HepG2 (cell line): ENCODE measurements around the gene FAAP20. TPM values are rescaled to one million over a fixed set of nuclear protein-coding genes. Genes with fewer than 3 reads are reported as not detected.

ENCODE experiments used
- BRCA1 ChIP-seq: sonication (generic); formaldehyde crosslinking; IDR thresholded peaks from 2 replicates; pipeline ENCODE4 v1.4.0; 2020; ENCODE audit warnings: missing genetic modification reagents
- CAMTA2 ChIP-seq: sonication (generic); formaldehyde crosslinking; IDR thresholded peaks from 2 replicates; pipeline ENCODE4 v1.4.0; 2020; ENCODE audit warnings: mild to moderate bottlenecking, missing genetic modification reagents, borderline replicate concordance
- EZH2 ChIP-seq: conservative IDR thresholded peaks from 2 replicates; pipeline ENCODE4 v1.6.1; 2012; ENCODE audit warnings: mild to moderate bottlenecking, low read depth, low read length, moderate library complexity
- GPN1 ChIP-seq: sonication (generic); formaldehyde crosslinking; IDR thresholded peaks from 2 replicates; pipeline ENCODE4 v1.5.1; 2020; ENCODE audit warnings: missing genetic modification reagents, borderline replicate concordance
- HIC2 ChIP-seq: sonication (generic); formaldehyde crosslinking; IDR thresholded peaks from 2 replicates; pipeline ENCODE4 v1.9.0; 2022; ENCODE audit warnings: low read depth, missing genetic modification reagents
- IKZF4 ChIP-seq: sonication (generic); formaldehyde crosslinking; IDR thresholded peaks from 2 replicates; pipeline ENCODE4 v1.5.1; 2020; ENCODE audit warnings: borderline replicate concordance, mild to moderate bottlenecking, low read depth, missing genetic modification reagents; ENCODE audit errors: not compliant biosample characterization
- IKZF5 ChIP-seq: IDR thresholded peaks from 2 replicates; pipeline ENCODE4 v1.6.1; 2018; ENCODE audit warnings: missing genetic modification reagents, mild to moderate bottlenecking, missing compliant biosample characterization
- MAFK ChIP-seq, 2 experiments: IDR thresholded peaks in 1 of 2; conservative IDR thresholded peaks in 1 of 2; 2 replicates each; pipeline ENCODE4 v1.6.1; 2011; ENCODE audit warnings: improper control_type of control experiment in 2 of 2, low read length in 2 of 2
- MAX ChIP-seq: IDR thresholded peaks from 2 replicates; pipeline ENCODE4 v1.6.1; 2012; ENCODE audit warnings: inconsistent platforms
- NFYB ChIP-seq: sonication (generic); formaldehyde crosslinking; IDR thresholded peaks from 2 replicates; pipeline ENCODE4 v1.4.0; 2020; ENCODE audit warnings: missing genetic modification reagents
- POLR2G ChIP-seq: fragments of 200-400 bp; formaldehyde crosslinking; IDR thresholded peaks from 2 replicates; pipeline ENCODE4 v1.6.1; 2018; ENCODE audit warnings: mild to moderate bottlenecking, low read depth, low read length, moderate library complexity
- RFX5 ChIP-seq: IDR thresholded peaks from 2 replicates; pipeline ENCODE4 v1.6.1; 2011; ENCODE audit warnings: low read depth, low read length, improper control_type of control experiment
- RORA ChIP-seq: sonication (generic); formaldehyde crosslinking; IDR thresholded peaks from 2 replicates; pipeline ENCODE4 v1.5.0; 2020; ENCODE audit warnings: mild to moderate bottlenecking, missing genetic modification reagents, moderate library complexity
- RXRB ChIP-seq: IDR thresholded peaks from 2 replicates; pipeline ENCODE4 v1.6.1; 2016; ENCODE audit warnings: borderline replicate concordance, missing genetic modification reagents, missing compliant biosample characterization
- SP4 ChIP-seq: sonication (generic); formaldehyde crosslinking; IDR thresholded peaks from 2 replicates; pipeline ENCODE4 v1.8.1; 2023; ENCODE audit warnings: mild to moderate bottlenecking, missing genetic modification reagents
- SP5 ChIP-seq: IDR thresholded peaks from 2 replicates; pipeline ENCODE4 v1.6.1; 2016; ENCODE audit warnings: low read depth, borderline replicate concordance
- XRCC5 ChIP-seq: fragments of 200-400 bp; formaldehyde crosslinking; optimal IDR thresholded peaks from 2 replicates; pipeline ENCODE3; 2017; ENCODE audit warnings: mild to moderate bottlenecking, low read length
- ZBTB1 ChIP-seq: sonication (generic); formaldehyde crosslinking; IDR thresholded peaks from 2 replicates; pipeline ENCODE4 v1.4.0; 2020; ENCODE audit warnings: missing genetic modification reagents, borderline replicate concordance
- ZBTB38 ChIP-seq: sonication (generic); formaldehyde crosslinking; IDR thresholded peaks from 2 replicates; pipeline ENCODE4 v1.5.1; 2020; ENCODE audit warnings: mild to moderate bottlenecking, missing genetic modification reagents
- ZNF20 ChIP-seq: sonication (generic); formaldehyde crosslinking; IDR thresholded peaks from 2 replicates; pipeline ENCODE4 v1.4.0; 2020; ENCODE audit warnings: mild to moderate bottlenecking, moderate library complexity, missing genetic modification reagents
- ZNF24 ChIP-seq: fragments of 450-650 bp; IDR thresholded peaks from 2 replicates; pipeline ENCODE4 v1.6.1; 2017; ENCODE audit warnings: antibody characterized with exemption, mild to moderate bottlenecking
- ZNF3 ChIP-seq: IDR thresholded peaks from 2 replicates; pipeline ENCODE4 v1.7.0; 2017; ENCODE audit warnings: inconsistent platforms
- ZNF589 ChIP-seq: sonication (generic); formaldehyde crosslinking; conservative IDR thresholded peaks from 2 replicates; pipeline ENCODE4 v1.8.0; 2022; ENCODE audit warnings: mild to moderate bottlenecking, moderate library complexity, missing genetic modification reagents
- ZNF607 ChIP-seq: sonication (generic); formaldehyde crosslinking; IDR thresholded peaks from 2 replicates; pipeline ENCODE4 v1.5.1; 2020; ENCODE audit warnings: missing genetic modification reagents, mild to moderate bottlenecking, borderline replicate concordance
- ZNF616 ChIP-seq: sonication (generic); formaldehyde crosslinking; IDR thresholded peaks from 2 replicates; pipeline ENCODE4 v1.5.0; 2020; ENCODE audit warnings: low read depth, mild to moderate bottlenecking, missing genetic modification reagents
- ZNF775 ChIP-seq: sonication (generic); formaldehyde crosslinking; IDR thresholded peaks from 2 replicates; pipeline ENCODE4 v1.4.0; 2020; ENCODE audit warnings: missing genetic modification reagents, mild to moderate bottlenecking, moderate library complexity, borderline replicate concordance
- polyA plus RNA-seq, 8 experiments: library from polyadenylated mRNA; depleted of rRNA in 3 of 8; stranded (reverse) in 7 of 8; unstranded in 1 of 8; fragments of >200 nt; fragmentation: Illumina TruSeq in 4 of 8; extraction: Trizol in 4 of 8; gene quantifications; 2 replicates each; pipeline versions ENCODE4 v1.2.1 to v1.2.3, GENCODE V29; 2011 to 2016; ENCODE audit warnings: low read depth in 4 of 8, missing spikeins in 1 of 8, mixed read lengths in 1 of 8; ENCODE audit not compliant: insufficient read depth in 1 of 8
- total RNA-seq, 5 experiments: library from RNA; depleted of rRNA; stranded (reverse); fragments of >200 nt; fragmentation: Illumina TruSeq; extraction: Trizol; gene quantifications; 2 replicates each; pipeline ENCODE4 v1.2.3, GENCODE V29; 2016; ENCODE audit warnings: low read depth in 1 of 5
- TF ChIP-seq, protein P1 (sequence below): sonication (generic); formaldehyde crosslinking; IDR thresholded peaks from 2 replicates; pipeline ENCODE4 v1.8.0; 2022; ENCODE audit warnings: mild to moderate bottlenecking, missing genetic modification reagents; ENCODE audit not compliant: insufficient replicate concordance

The FAAP20 gene
- total and polyA plus RNA-seq, 2 of the 13 experiments (the other 11 are each of a cell fraction or from before 2014, with no cell fraction given), result 9.6 to 10.8 TPM

- TF ChIP-seq MAX, result 0 out of 2 replicates have a peak, but pooled peaks have one; percentile 21
- 0 out of 2 replicates have a peak, but pooled peaks have one; percentile 33 for TF ChIP-seq POLR2G
- no peak for TF ChIP-seq IKZF4 (CRISPR knock-in tag)
- TF ChIP-seq HIC2 (CRISPR knock-in tag), result no peak
- TF ChIP-seq GPN1 (CRISPR knock-in tag), result no peak
- no peak for TF ChIP-seq EZH2
- TF ChIP-seq ZNF589 (CRISPR knock-in tag), result no peak
- no peak for TF ChIP-seq ZBTB1
- TF ChIP-seq, protein P1, sequence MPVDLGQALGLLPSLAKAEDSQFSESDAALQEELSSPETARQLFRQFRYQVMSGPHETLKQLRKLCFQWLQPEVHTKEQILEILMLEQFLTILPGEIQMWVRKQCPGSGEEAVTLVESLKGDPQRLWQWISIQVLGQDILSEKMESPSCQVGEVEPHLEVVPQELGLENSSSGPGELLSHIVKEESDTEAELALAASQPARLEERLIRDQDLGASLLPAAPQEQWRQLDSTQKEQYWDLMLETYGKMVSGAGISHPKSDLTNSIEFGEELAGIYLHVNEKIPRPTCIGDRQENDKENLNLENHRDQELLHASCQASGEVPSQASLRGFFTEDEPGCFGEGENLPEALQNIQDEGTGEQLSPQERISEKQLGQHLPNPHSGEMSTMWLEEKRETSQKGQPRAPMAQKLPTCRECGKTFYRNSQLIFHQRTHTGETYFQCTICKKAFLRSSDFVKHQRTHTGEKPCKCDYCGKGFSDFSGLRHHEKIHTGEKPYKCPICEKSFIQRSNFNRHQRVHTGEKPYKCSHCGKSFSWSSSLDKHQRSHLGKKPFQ (CRISPR knock-in tag), result no peak
- TF ChIP-seq ZNF24, result no peak
- peak; percentile 22; the same call in 1 of the 2 replicates for TF ChIP-seq SP4 (CRISPR knock-in tag)
- no peak for TF ChIP-seq RORA
- no peak for TF ChIP-seq RXRB (CRISPR knock-in tag)
- no peak for TF ChIP-seq ZNF775 (CRISPR knock-in tag)
- TF ChIP-seq ZBTB38 (CRISPR knock-in tag), result peak; percentile 22; the same call in 1 of the 2 replicates
- TF ChIP-seq CAMTA2 (CRISPR knock-in tag), result no peak
- no peak for TF ChIP-seq ZNF20 (CRISPR knock-in tag)
- no peak for TF ChIP-seq IKZF5 (CRISPR knock-in tag)
- no peak for TF ChIP-seq RFX5
- TF ChIP-seq ZNF3 (CRISPR knock-in tag), result no peak
- no peak for TF ChIP-seq BRCA1 (CRISPR knock-in tag)
- no peak for TF ChIP-seq SP5
- 0 out of 2 replicates have a peak, but pooled peaks have one; percentile 30 for TF ChIP-seq ZNF607 (CRISPR knock-in tag)
- no peak for TF ChIP-seq ZNF616 (CRISPR knock-in tag)
- TF ChIP-seq NFYB (CRISPR knock-in tag), result peak; percentile 45; the same call in 1 of the 2 replicates
- no peak for TF ChIP-seq MAFK (conservative IDR thresholded peaks at IDR 0.05 in 1 of 2, IDR thresholded peaks at IDR 0.05 in 1 of 2; ENCODE audit: low read length in 2 of 2)
- peak; percentile 7 for TF ChIP-seq XRCC5
These were observed 4.7 kb upstream of the FAAP20 start (continued) for GRCh38 chr1:2199042-2199810.
